ENCODE measurements around the gene OR2Z1.
"Not testable (repeated sequence)": the region's sequence is repeated elsewhere in the genome, so short reads cannot be mapped to it uniquely, and the experiment has no call there.

Gene OR2Z1

DNA sequence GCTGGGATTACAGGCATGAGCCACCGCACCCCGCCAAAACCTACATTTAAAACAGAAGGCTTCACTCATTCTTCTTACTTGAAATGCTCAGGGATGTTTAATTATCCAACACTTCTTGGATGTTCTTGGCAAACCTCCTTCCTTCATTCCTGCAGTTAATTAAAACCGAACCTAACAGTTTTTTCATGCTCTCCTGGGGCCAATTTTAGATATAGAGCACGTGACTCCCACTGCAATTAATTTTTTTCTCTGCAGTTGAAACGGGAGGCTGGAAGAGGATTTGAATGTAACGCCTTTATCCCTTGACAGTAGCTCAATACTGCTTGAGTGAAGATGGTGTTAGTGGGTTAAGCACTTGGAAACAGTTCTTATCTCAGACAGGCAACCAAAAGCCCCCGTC lies 18.2 kb upstream of the OR2Z1 start:
- DNase-seq (ENCODE audit: low read depth) = no peak

DNA sequence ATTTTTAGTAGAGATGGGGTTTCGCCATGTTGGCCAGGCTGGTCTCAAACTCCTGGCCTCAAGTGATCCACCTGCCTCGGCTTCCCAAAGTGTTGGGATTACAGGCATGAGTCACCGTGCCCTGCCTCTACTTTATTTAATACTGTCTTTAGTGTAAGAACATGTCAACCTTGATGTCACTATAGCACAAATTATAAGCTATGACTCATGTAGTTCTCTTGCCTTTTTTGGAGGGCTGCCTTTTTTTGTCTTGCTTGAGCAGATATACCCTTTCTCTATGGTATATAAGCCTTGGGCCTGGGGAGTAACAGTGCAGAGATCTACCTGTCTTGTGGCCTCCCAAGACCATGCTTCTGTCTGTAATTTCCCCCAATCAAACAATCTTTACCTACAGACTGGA lies 16.1 kb upstream of the OR2Z1 start:
- DNase-seq (ENCODE audit: low read depth) = not testable (repeated sequence)

DNA sequence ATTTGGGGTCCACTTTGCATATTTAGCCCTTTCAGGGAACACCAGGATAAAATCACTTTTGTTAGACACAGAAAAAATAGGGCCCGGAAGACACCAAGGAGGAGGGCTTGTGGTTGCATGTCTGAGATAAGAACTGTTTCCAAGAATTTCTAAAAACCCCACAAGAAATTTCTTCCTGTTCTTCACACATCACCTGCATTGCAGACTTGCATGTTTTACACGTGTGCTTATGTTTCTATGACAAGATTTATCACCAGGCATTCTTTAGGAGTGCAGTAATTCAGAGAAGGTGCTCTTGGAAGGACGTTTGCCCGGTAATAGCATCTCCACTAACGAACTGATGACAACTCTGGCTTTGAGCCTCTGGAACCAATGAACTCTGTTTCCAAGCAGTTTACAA lies 15.7 kb upstream of the OR2Z1 start:
- no peak for DNase-seq (ENCODE audit: low read depth)

DNA sequence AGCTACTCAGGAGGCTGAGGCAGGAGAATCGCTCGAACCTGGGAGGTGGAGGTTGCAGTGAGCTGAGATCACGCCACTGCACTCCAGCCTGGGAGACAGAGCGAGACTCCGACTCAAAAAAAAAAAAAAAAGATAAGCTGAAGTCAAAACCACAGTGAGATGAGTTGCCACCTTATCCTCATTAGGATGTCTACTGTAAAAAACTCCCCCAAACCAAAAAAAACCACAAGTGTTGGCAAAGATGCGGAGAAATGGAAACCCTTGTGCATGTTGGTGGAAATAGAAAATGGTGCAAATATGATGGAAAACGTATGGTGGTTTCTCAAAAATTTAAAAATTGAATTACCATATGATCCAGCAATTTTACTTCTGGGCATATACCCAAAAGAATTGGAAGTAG lies 11.1 kb upstream of the OR2Z1 start:
- DNase-seq (ENCODE audit: low read depth) = not testable (repeated sequence)

DNA sequence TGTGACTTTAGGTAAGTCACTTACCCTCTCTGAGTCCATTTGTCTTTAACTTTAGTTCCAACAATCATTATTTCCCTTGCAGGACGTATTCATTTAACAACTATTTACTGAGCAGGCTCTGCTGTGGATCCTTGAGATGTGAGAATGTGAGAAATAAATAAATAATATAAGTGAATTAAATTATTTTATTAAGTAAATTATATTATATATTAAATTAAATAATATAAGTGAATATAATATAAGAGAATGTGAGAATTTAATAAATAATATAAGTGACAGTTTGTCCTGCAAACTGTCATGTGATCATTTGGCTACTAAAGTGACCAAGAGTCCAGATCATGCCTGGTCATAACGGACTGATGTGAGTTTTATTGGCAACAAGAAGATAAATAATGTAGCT lies 598 bp downstream of the OR2Z1 start:
- no peak for DNase-seq (ENCODE audit: low read depth)

DNA sequence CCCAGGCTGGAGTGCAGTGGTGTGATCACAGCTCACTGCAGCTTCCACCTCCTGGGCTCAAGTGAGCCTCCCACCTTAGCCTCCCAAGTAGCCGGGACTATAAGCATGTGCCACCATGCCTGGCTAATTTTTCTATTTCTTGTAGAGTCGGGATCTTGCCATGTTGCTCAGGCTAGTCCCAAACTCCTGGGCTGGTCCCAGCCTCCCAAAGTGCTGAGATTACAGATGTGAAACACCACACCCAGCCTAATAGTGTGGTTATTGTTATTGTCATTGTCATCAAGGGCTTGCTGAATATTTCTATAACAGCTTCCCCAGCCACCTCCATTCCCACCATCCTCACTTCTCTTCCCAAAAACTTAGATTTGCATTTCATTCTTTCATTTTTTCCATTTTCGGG lies 2.8 kb downstream of the OR2Z1 start:
- no peak for DNase-seq (ENCODE audit: low read depth)

DNA sequence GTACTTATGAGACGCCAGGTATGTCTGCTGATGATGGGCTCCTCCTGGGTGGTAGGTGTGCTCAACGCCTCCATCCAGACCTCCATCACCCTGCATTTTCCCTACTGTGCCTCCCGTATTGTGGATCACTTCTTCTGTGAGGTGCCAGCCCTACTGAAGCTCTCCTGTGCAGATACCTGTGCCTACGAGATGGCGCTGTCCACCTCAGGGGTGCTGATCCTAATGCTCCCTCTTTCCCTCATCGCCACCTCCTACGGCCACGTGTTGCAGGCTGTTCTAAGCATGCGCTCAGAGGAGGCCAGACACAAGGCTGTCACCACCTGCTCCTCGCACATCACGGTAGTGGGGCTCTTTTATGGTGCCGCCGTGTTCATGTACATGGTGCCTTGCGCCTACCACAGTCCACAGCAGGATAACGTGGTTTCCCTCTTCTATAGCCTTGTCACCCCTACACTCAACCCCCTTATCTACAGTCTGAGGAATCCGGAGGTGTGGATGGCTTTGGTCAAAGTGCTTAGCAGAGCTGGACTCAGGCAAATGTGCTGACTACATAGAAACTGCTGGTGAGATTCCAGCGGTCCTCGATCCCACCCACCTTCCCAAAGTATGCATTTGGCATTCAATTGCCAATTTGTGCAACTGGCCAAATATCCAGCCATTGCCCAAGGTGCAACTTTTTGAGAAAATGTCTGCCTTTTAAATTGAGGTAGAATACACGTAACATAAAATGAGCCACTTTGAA lies 10.2 kb downstream of the OR2Z1 start:
- no peak for DNase-seq (ENCODE audit: low read depth)

DNA sequence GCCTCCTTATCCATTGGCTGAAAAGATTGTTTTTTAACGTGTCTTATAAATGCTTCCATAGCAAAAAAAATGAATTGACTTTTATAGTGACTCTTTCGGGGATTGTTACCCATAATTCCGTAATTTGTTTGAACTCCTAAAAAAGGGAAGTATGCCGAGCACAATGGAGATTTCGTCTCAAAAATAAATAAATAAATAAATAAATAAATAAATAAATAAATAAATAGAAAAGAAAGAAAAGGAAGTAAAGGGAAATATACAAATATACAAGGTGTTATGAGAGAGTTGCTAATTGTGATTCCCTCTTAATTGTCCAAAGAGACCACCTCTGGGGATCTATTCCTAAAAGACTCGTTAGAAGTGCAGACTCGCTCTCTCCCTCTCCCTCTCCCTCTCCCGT lies 16.9 kb downstream of the OR2Z1 start:
- DNase-seq (ENCODE audit: low read depth) = no peak

DNA sequence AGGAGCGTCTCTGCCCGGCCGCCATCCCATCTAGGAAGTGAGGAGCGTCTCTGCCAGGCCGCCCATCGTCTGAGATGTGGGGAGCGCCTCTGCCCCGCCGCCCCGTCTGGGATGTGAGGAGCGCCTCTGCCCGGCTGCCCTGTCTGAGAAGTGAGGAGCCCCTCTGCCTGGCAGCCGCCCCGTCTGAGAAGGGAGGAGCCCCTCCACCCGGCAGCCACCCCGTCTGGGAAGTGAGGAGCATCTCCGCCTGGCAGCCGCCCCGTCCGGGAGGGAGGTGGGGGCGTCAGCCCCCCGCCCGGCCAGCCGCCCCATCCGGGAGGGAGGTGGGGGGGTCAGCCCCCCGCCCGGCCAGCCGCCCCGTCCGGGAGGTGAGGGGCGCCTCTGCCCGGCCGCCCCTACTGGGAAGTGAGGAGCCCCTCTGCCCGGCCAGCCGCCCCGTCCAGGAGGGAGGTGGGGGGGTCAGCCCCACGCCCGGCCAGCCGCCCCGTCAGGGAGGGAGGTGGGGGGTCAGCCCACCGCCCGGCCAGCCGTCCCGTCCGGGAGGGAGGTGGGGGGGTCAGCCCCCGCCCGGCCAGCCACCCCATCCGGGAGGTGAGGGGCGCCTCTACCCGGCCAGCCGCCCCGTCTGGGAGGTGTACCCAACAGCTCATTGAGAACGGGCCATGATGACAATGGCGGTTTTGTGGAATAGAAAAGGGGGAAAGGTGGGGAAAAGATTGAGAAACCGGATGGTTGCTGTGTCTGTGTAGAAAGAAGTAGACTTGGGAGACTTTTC lies 18.0 kb downstream of the OR2Z1 start:
- not testable (repeated sequence) for DNase-seq (ENCODE audit: low read depth)

DNA sequence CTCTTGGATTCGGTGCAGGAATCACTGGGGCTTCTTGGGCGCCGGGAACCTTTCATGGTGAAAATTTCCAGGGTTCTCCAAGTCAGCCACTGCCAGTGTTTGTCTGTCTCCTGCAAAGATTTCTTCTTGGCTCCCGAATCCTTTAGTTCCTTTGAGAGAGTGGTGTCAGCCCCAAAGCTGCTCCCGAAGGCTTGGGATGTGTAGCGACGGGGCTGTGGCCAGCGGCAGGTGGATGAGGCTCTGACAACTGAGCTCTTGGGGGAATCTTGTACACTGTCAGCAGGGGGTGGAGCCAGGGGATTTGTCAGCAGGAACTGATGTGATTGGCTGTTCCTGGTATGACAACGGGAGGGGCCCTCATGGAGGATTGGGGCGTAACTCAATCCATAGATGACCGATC lies 45.8 kb downstream of the OR2Z1 start:
- DNase-seq (ENCODE audit: low read depth) = not testable (repeated sequence)

DNA sequence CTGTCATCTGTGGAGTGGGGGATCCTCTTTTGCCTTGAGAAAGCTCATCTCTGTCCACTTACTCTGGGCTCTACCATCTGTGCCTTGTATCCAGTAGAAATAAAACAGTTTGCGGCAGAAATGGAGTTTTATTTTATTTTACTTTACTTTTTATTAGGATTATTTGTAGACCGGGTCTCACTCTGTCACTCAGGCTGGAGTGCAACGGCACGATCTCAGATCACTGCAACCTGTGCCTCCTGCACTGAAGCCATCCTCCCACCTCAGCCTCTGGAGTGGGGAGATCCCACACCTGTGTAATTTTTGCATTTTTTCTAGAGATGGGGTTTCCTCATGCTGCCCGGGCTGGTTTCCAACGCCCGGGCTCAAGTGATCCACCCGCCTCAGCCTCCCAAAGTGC lies 47.8 kb downstream of the OR2Z1 start:
- not testable (repeated sequence) for DNase-seq (ENCODE audit: low read depth)

DNA sequence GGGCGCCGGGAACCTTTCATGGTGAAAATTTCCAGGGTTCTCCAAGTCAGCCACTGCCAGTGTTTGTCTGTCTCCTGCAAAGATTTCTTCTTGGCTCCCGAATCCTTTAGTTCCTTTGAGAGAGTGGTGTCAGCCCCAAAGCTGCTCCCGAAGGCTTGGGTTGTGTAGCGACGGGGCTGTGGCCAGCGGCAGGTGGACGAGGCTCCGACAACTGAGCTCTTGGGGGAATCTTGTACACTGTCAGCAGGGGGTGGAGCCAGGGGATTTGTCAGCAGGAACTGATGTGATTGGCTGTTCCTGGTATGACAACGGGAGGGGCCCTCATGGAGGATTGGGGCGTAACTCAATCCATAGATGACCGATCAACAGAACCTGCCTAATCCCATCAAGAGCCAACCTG lies 52.2 kb downstream of the OR2Z1 start:
- not testable (repeated sequence) for DNase-seq (ENCODE audit: low read depth)
